OCI-LY3 (cell line): ENCODE data around the gene C2orf72.
A peak's percentile ranks its signal among the peaks of the same experiment; 100 is the strongest.

Experiments
- H2AFZ ChIP-seq: fragments of 200-600, 300-600 bp; shearing (Covaris generic); 2 replicates; pipeline ENCODE4 v1.6.0; 2014; ENCODE audit warnings: antibody characterized with exemption, low read depth, low read length
- H3K27ac ChIP-seq: fragments of 200-600, 300-600 bp; sonication (generic); 2 replicates; pipeline ENCODE4 v1.5.1; 2014; ENCODE audit warnings: mild to moderate bottlenecking, low read length, moderate library complexity, mixed read lengths
- H3K27me3 ChIP-seq: fragments of 200-600, 300-600 bp; sonication (generic); 2 replicates; pipeline ENCODE4 v1.6.1; 2014; ENCODE audit warnings: low read depth, low read length, mixed read lengths
- H3K36me3 ChIP-seq: fragments of 200-600, 300-600 bp; sonication (generic); replicated peaks from 2 replicates; pipeline ENCODE3; 2014; ENCODE audit warnings: low read depth, low read length, mixed read lengths
- H3K4me1 ChIP-seq: fragments of 300-600, 200-600 bp; sonication (generic); 2 replicates; pipeline ENCODE4 v1.6.1; 2014; ENCODE audit warnings: low read length, mixed read lengths
- H3K4me2 ChIP-seq: fragments of 200-600, 300-600 bp; sonication (generic); 2 replicates; pipeline ENCODE4 v1.6.1; 2014; ENCODE audit warnings: low read length, mixed read lengths
- H3K4me3 ChIP-seq: fragments of 300-600, 200-600 bp; sonication (generic); 2 replicates; pipeline ENCODE4 v1.5.1; 2014; ENCODE audit warnings: antibody characterized with exemption, mild to moderate bottlenecking, low read length, moderate library complexity
- H3K79me2 ChIP-seq: fragments of 300-600, 200-600 bp; shearing (Covaris generic); 2 replicates; pipeline ENCODE4 v1.6.1; 2014; ENCODE audit warnings: mild to moderate bottlenecking, low read length, mixed read lengths
- H3K9ac ChIP-seq: fragments of 300-600, 200-600 bp; shearing (Covaris generic); 2 replicates; pipeline ENCODE4 v1.6.0; 2014; ENCODE audit warnings: mild to moderate bottlenecking, low read length, moderate library complexity
- H3K9me3 ChIP-seq: fragments of 200-600, 300-600 bp; shearing (Covaris generic); 2 replicates; pipeline ENCODE4 v1.6.1; 2014; ENCODE audit warnings: low read length, mixed read lengths; ENCODE audit not compliant: insufficient read depth
- H4K20me1 ChIP-seq: fragments of 200-600, 300-600 bp; sonication (generic); 2 replicates; pipeline ENCODE4 v1.6.1; 2016; ENCODE audit warnings: low read length, mixed read lengths; ENCODE audit not compliant: insufficient read depth
- EZH2phosphoT487 ChIP-seq: fragments of 200-600 bp; shearing (Covaris generic); IDR thresholded peaks from 2 replicates; pipeline ENCODE4 v1.6.1; 2018; ENCODE audit warnings: antibody characterized with exemption, mixed run types, low read depth
- TF ChIP-seq, protein P1 (sequence below): fragments of 200-600, 300-600 bp; sonication (generic); IDR thresholded peaks from 2 replicates; pipeline ENCODE4 v1.5.1; 2014; ENCODE audit warnings: antibody characterized with exemption, low read length, low read depth

Gene C2orf72

DNA sequence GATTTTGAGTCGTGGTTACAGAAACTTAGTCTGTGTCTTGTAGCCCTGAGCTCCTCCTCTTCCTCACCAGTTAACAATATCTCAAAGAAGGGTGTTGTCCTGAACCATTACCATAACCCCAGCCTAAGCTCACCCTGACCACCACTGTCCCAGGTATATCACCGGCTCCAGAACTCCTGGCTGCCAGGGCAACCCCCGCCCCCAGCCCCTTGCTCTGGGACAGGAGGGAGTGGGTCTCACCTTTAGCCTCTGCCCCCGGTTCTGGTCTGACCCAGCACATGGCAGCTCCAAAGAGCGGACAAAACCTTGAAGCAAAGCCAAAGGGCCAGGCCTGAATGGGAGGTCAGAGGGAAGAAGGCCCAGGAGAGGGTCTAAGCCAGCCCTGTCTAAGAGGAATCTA, 13.8 kb downstream of the C2orf72 start:
- Histone ChIP-seq H3K4me2 (no peak overlapping the region), H3K79me2 (no peaks in the 10 kb centered on the region), H4K20me1 (no peaks in the 10 kb centered on the region), H3K36me3 (no peaks in the 10 kb centered on the region), H3K27ac (no peak overlapping the region), H3K9ac (no peak overlapping the region), H2AFZ (no peak overlapping the region), H3K9me3 (no peaks in the 10 kb centered on the region), H3K4me3 (no peak overlapping the region), H3K4me1 (no peaks in the 10 kb centered on the region), H3K27me3 (no peaks in the 10 kb centered on the region)
- TF ChIP-seq, protein P1, sequence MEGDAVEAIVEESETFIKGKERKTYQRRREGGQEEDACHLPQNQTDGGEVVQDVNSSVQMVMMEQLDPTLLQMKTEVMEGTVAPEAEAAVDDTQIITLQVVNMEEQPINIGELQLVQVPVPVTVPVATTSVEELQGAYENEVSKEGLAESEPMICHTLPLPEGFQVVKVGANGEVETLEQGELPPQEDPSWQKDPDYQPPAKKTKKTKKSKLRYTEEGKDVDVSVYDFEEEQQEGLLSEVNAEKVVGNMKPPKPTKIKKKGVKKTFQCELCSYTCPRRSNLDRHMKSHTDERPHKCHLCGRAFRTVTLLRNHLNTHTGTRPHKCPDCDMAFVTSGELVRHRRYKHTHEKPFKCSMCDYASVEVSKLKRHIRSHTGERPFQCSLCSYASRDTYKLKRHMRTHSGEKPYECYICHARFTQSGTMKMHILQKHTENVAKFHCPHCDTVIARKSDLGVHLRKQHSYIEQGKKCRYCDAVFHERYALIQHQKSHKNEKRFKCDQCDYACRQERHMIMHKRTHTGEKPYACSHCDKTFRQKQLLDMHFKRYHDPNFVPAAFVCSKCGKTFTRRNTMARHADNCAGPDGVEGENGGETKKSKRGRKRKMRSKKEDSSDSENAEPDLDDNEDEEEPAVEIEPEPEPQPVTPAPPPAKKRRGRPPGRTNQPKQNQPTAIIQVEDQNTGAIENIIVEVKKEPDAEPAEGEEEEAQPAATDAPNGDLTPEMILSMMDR, result no peak
- no peak for TF ChIP-seq EZH2phosphoT487

DNA sequence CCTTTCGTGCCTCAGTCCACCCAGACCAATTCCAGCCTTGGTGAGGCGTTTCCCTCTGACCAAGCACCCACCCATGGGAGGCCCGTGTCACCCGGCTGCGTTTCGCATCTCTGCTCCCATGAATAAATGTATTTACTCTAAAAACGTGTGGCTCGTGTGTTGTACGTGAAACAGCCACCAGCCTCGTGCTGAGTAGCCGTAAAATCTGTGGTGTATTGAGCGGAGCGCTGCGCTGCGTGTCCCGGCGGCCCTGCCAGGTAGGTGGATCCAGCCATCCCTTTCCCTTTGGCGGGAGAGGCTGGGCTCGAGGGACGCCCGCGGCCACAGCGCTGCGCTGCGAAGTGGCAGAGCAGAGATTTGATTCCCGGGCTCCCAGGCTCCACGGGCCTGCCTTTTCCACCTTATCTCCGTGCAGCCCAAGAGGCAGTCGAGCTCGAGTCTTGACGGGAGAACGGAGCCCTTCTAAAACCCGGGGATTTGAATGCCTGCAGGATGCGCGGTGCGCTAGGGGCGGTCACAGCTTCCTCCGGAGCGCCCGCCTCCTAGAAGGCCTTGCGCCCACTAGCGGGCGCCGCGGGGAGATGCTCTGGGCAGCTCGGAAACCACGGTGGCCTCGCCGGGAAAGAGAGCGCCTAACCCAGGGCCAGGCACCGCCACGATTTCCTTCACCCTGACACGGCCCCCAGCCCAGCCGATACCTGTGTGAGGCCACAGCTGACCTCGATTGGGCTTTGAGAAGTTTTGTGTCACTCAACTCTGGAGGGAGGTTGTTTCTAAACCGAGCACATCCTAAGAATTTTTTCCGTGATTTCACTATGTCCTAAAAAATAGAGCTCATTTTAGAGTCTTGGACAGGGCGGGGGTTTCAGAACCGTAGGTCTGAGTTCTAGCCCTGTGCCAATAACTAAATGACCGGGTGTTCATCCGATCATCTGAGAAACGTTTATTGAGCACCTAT, 15.4 kb downstream of the C2orf72 start:
- H2AFZ ChIP-seq, result peak overlapping the region; percentile 89; the same call in 1 of the 2 replicates
- peaks cover 2% of the 10 kb centered on the region for H3K4me1 ChIP-seq
- no peaks in the 10 kb centered on the region for H3K36me3 ChIP-seq
- peak overlapping the region; percentile 70 for H3K4me2 ChIP-seq
- TF ChIP-seq EZH2phosphoT487, result no peak
- TF ChIP-seq, protein P1, result peak; percentile 46
- H4K20me1 ChIP-seq, result no peaks in the 10 kb centered on the region
- peak overlapping the region; percentile 43; the same call in 1 of the 2 replicates for H3K9ac ChIP-seq
- no peak overlapping the region for H3K27ac ChIP-seq
- H3K27me3 ChIP-seq, result no peaks in the 10 kb centered on the region
- H3K9me3 ChIP-seq, result no peaks in the 10 kb centered on the region
- peak overlapping the region; percentile 72 for H3K4me3 ChIP-seq
- peaks cover 11% of the 10 kb centered on the region for H3K79me2 ChIP-seq

- TF ChIP-seq EZH2phosphoT487, result no peak
- TF ChIP-seq, protein P1, result no peak
- Histone ChIP-seq H4K20me1 (no peaks in the 10 kb centered on the region), H3K4me3 (no peak overlapping the region)
Observed at GRCh38 chr2:231053846-231054245, 16.5 kb downstream of the C2orf72 start.

DNA sequence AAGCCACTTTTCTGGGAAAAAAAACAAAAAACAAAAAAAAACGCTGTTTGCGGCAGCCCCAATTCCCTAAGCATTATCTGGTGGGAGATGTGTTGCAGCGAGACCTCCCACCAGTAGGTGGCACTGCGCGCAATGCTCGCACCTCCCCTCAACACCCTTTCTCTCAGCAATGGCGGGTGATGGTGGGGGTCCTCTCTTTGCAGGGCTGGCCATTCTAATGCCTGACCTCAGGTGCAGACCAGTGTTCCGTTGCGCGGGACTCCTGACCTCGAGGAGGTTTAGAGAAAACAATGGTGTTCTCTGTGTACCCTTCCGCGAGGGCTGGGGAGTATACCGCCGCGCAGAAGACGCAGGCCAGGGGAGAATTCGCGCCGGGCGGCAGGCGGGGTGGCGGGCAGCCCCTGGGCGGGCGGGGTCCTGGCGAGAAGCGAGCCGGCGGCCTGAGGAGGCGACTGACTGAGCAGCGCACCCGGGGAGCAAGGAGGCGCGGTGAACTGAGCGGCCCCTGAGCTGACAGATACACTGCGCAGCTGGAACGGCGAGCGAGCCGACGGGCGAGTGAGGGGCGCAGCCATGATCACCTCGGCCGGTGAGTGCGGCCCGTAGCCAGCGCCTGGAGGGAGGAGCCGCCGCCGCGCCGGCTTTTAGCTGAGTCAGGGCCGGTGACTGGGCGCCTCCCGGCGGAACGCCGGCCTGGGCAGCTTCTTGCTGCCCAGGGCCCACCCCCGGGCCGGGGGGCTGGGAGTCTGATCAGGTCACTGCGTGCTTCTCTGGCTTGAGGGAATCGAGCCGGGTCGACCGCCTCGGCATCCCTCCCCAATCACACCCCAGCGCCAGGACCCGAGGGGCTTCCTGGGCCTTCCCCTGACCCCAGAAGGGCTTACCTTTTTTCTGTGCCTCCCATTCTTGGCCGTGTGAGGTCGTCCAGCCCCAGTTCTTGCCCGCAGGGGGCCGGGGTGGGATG, 19.4 kb downstream of the C2orf72 start, which contains the start of gene PSMD1:
PSMD1 (plus strand) TSS at position 415 of the 964 bp plus-strand sequence; CDS start at position 574, 159 bp downstream.
- no peaks in the 10 kb centered on the region for H3K9me3 ChIP-seq
- peaks cover 4% of the 10 kb centered on the region for H3K36me3 ChIP-seq
- peak within 1 kb of the TSS; percentile 86 for H3K9ac ChIP-seq
- H3K4me3 ChIP-seq, result peak within 1 kb of the TSS; percentile 99
- peak within 1 kb of the TSS; percentile 79 for H2AFZ ChIP-seq
- H3K27ac ChIP-seq, result peak within 1 kb of the TSS; percentile 65
- peak within 1 kb of the TSS; percentile 79 for H3K4me2 ChIP-seq
- TF ChIP-seq EZH2phosphoT487, result no peak
- TF ChIP-seq, protein P1, result peak; percentile 73
- peaks cover 51% of the 10 kb centered on the region for H3K79me2 ChIP-seq
- no peaks in the 10 kb centered on the region for H3K27me3 ChIP-seq
- no peaks in the 10 kb centered on the region for H4K20me1 ChIP-seq
- H3K4me1 ChIP-seq, result peaks cover 15% of the 10 kb centered on the region

More at GRCh38 chr2:231053846-231054245, 16.5 kb downstream of the C2orf72 start:
- Histone ChIP-seq H3K79me2 (peaks cover 22% of the 10 kb centered on the region), H2AFZ (no peak overlapping the region), H3K9me3 (no peaks in the 10 kb centered on the region), H3K4me2 (no peak overlapping the region), H3K27ac (no peak overlapping the region), H3K36me3 (no peaks in the 10 kb centered on the region), H3K4me1 (peaks cover 11% of the 10 kb centered on the region), H3K27me3 (no peaks in the 10 kb centered on the region), H3K9ac (no peak overlapping the region)
